Measurements from ENCODE around the gene UBL7. TPM values are rescaled to one million over a fixed set of nuclear protein-coding genes. Genes with fewer than 3 reads are reported as not detected.

The UBL7 gene
- total RNA-seq, 1 donor from 2014 or later = 62.6 TPM

DNA sequence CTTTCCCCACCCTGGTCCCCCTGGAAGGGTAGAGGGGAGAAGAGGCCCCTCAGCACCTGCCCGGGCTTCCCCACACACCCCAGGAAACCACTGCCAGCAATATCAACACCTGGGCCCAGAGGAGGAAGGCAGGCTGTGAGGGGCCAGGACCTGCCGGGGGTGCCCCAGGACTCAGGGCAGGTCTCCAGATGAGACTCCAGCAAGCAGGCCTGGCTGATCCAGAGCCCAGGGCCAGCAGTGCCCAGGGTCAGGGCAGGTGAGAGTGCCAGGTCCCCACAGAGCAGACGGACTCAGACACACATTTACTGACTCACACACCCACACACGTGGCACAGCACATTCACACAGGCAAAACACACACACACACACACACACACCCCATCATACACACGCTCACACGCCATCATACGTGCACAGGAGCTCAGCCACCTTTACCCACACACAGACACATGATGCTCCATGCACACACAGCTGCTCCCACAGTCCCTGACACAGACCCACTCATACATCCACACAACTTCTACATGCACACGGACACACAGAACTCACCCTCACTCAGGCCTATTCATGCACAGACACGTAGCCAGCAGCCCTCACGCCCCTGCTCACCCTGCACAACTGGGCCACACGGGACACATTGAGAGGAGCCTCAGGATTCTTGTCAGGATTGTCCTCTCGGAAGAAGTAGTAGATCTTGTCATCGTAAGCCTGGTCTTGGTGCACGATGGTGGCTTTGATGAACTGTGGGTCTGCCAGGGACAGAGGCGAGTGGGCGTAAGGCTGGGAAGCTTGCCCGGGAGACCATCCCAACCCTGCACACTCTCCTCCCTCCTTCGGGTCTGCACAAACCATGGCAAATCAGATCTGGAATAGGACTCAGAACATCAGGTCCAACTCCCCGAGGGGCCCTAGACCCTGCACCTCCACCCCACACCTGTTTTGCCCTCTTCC lies 44.7 kb downstream of the UBL7 start:
- H3K36me3 Mint-ChIP-seq (ENCODE audit: unreplicated experiment) = no peaks in the 10 kb centered on the region
- H3K27me3 Mint-ChIP-seq (ENCODE audit: unreplicated experiment) = peaks cover 6% of the 10 kb centered on the region
- peaks cover 4% of the 10 kb centered on the region for H3K9me3 Mint-ChIP-seq (ENCODE audit: unreplicated experiment)
- no peak for DNase-seq
- TF ChIP-seq, protein P1, sequence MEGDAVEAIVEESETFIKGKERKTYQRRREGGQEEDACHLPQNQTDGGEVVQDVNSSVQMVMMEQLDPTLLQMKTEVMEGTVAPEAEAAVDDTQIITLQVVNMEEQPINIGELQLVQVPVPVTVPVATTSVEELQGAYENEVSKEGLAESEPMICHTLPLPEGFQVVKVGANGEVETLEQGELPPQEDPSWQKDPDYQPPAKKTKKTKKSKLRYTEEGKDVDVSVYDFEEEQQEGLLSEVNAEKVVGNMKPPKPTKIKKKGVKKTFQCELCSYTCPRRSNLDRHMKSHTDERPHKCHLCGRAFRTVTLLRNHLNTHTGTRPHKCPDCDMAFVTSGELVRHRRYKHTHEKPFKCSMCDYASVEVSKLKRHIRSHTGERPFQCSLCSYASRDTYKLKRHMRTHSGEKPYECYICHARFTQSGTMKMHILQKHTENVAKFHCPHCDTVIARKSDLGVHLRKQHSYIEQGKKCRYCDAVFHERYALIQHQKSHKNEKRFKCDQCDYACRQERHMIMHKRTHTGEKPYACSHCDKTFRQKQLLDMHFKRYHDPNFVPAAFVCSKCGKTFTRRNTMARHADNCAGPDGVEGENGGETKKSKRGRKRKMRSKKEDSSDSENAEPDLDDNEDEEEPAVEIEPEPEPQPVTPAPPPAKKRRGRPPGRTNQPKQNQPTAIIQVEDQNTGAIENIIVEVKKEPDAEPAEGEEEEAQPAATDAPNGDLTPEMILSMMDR (IDR thresholded peaks at IDR 0.05; ENCODE audit: partially characterized antibody, unreplicated experiment) = no peak
- peaks cover 33% of the 10 kb centered on the region for H3K4me1 Mint-ChIP-seq (ENCODE audit: low read depth, unreplicated experiment)
- peak overlapping the region; percentile 83 for H3K27ac Mint-ChIP-seq (ENCODE audit: unreplicated experiment)
- peak overlapping the region; percentile 4 for H3K4me3 Mint-ChIP-seq (ENCODE audit: unreplicated experiment)

DNA sequence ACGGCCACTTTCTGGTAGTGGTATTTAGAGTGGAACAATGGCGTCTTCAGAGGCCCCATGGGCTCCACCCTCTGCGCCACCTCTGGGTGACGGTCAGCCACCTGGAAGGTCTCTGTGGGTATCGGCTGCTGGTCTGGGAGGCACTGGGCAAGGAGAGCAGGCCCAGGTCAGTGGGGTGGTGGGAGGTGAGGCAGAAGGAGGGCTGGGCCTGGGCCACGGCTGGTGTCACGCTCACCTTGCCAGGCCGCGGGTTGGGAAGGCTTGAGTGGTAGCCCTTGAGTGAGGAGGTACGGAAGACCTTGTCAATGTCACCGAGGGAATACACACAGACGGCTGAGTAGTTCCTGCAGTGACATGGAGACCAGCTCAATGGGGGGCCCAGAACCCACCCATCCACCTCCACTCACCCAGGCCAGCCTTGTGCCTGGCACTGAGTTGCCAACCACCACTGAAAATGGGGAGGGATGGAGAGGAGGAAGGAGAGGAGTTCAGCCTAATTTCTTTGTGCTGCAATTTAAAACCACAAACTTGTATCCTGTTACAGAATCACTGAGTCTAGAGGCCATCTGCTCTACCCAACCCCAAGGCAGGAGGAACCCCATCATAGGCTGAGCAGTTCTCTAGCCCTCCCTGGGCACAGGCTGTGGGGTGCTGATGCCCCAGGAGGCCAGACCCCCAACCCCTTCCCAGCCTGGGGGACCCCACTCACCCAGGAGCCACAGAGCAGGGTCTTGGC lies 46.2 kb downstream of the UBL7 start:
- no peak for DNase-seq
- Mint-ChIP-seq H3K27me3 (ENCODE audit: unreplicated experiment) (peaks cover 3% of the 10 kb centered on the region), H3K27ac (ENCODE audit: unreplicated experiment) (no peak overlapping the region), H3K36me3 (ENCODE audit: unreplicated experiment) (no peaks in the 10 kb centered on the region), H3K9me3 (ENCODE audit: unreplicated experiment) (no peaks in the 10 kb centered on the region), H3K4me1 (ENCODE audit: low read depth, unreplicated experiment) (peaks cover 21% of the 10 kb centered on the region), H3K4me3 (ENCODE audit: unreplicated experiment) (no peak overlapping the region)
- TF ChIP-seq, protein P1 (IDR thresholded peaks at IDR 0.05; ENCODE audit: partially characterized antibody, unreplicated experiment) = no peak

DNA sequence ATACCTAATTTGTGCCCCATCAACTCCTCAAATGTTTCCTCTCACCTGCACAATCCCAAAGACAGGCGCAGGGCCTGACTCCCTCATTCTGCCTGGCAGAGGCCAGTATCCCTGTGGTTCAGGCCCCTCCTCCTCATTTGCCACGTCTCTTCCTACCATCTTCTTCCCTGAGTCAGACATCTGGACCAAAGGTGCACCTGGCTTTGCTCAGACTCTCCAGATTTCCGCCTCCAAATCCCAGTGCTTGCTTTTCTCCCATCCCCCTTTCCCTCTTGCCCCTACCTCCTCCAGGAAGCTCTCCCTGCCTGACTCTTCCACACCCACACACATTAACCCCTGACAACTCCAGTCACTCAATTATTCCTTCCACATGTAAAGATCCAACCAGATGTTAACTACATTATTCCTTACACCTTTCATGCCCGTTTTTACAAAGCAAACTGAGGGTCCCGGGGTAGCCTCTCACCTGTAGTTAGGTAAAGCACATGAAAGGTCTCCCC lies 46.8 kb downstream of the UBL7 start:
- Mint-ChIP-seq H3K9me3 (ENCODE audit: unreplicated experiment) (no peaks in the 10 kb centered on the region), H3K27me3 (ENCODE audit: unreplicated experiment) (peaks cover 3% of the 10 kb centered on the region), H3K4me3 (ENCODE audit: unreplicated experiment) (no peak overlapping the region), H3K27ac (ENCODE audit: unreplicated experiment) (no peak overlapping the region), H3K4me1 (ENCODE audit: low read depth, unreplicated experiment) (peaks cover 21% of the 10 kb centered on the region), H3K36me3 (ENCODE audit: unreplicated experiment) (no peaks in the 10 kb centered on the region)
- TF ChIP-seq, protein P1 (IDR thresholded peaks at IDR 0.05; ENCODE audit: partially characterized antibody, unreplicated experiment) = no peak
- DNase-seq = no peak

DNA sequence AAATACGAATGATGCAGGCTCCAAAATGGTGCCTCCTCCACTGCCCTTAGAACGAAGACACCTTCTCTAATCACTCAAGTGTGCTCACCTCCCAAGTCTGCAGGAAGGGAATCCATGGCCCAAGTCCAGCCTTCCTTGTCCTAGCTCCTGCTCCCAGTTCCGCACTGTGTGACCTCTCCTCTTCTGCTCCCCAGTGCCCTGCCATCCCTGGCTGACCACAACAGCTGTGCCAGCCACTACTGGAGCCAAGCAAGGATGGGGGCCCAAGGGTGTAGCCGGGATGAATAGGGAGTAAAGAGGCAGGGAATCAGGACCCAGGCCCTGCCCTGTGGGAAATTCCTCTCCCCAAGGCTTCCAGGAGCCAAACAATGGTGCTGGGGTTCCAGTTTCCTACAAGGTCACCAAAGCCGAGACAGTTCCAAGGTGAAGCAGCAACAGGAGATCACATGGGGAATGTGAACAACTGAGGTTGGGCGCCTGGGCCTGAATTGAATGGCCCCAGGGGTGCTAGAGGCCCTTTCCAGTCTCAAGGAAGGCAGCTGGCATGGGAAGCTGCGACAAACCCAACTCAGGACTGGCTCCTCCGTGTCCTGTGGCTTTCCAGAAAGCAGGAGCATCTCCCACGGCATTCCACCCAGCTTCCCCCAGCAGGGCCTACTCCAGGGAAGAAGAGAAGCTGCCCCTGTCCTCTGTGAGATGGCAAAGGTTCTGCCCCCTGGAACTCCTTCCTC lies 47.4 kb downstream of the UBL7 start:
- no peak overlapping the region for H3K4me3 Mint-ChIP-seq (ENCODE audit: unreplicated experiment)
- no peak for DNase-seq
- H3K27me3 Mint-ChIP-seq (ENCODE audit: unreplicated experiment) = peaks cover 3% of the 10 kb centered on the region
- no peaks in the 10 kb centered on the region for H3K36me3 Mint-ChIP-seq (ENCODE audit: unreplicated experiment)
- H3K4me1 Mint-ChIP-seq (ENCODE audit: low read depth, unreplicated experiment) = peaks cover 20% of the 10 kb centered on the region
- no peaks in the 10 kb centered on the region for H3K9me3 Mint-ChIP-seq (ENCODE audit: unreplicated experiment)
- TF ChIP-seq, protein P1 (IDR thresholded peaks at IDR 0.05; ENCODE audit: partially characterized antibody, unreplicated experiment) = no peak
- no peak overlapping the region for H3K27ac Mint-ChIP-seq (ENCODE audit: unreplicated experiment)

Data from glutamatergic neuron (in vitro differentiated cells).